Measurements from ENCODE around the gene HMGCR.

The HMGCR gene

GRCh38 chr5:75364571-75365280 is 27.7 kb downstream of the HMGCR start:
- H3K9me3 ChIP-seq (ENCODE audit: control insufficient read depth, low read depth, low read length) = no peaks in the 10 kb centered on the region
- peaks cover 24% of the 10 kb centered on the region for H3K36me3 ChIP-seq (ENCODE audit: control insufficient read depth, low read depth, low read length)
- peaks cover 4% of the 10 kb centered on the region for H3K4me1 ChIP-seq (ENCODE audit: control insufficient read depth, low read depth, low read length)
- no peaks in the 10 kb centered on the region for H3K27me3 ChIP-seq (ENCODE audit: control insufficient read depth, insufficient read depth, low read length)
- H3K4me3 ChIP-seq (ENCODE audit: low read length) = no peak overlapping the region
- H3K27ac ChIP-seq (ENCODE audit: low read length) = no peak overlapping the region
- H3K9ac ChIP-seq (ENCODE audit: low read length) = no peak overlapping the region

- Histone ChIP-seq H3K27ac (ENCODE audit: low read length) (no peak overlapping the region), H3K4me3 (ENCODE audit: low read length) (no peak overlapping the region), H3K27me3 (ENCODE audit: control insufficient read depth, insufficient read depth, low read length) (no peaks in the 10 kb centered on the region)
Measured at GRCh38 chr5:75365740-75366139, 28.7 kb downstream of the HMGCR start.

GRCh38 chr5:75366787-75367186 is 29.8 kb downstream of the HMGCR start:
- Histone ChIP-seq H3K27ac (ENCODE audit: low read length) (no peak overlapping the region), H3K9me3 (ENCODE audit: control insufficient read depth, low read depth, low read length) (no peaks in the 10 kb centered on the region), H3K9ac (ENCODE audit: low read length) (no peak overlapping the region), H3K36me3 (ENCODE audit: control insufficient read depth, low read depth, low read length) (peaks cover 4% of the 10 kb centered on the region), H3K27me3 (ENCODE audit: control insufficient read depth, insufficient read depth, low read length) (no peaks in the 10 kb centered on the region), H3K4me1 (ENCODE audit: control insufficient read depth, low read depth, low read length) (peaks cover 4% of the 10 kb centered on the region), H3K4me3 (ENCODE audit: low read length) (no peak overlapping the region)

More at GRCh38 chr5:75365740-75366139, 28.7 kb downstream of the HMGCR start:
- Histone ChIP-seq H3K36me3 (ENCODE audit: control insufficient read depth, low read depth, low read length) (peaks cover 14% of the 10 kb centered on the region), H3K9me3 (ENCODE audit: control insufficient read depth, low read depth, low read length) (no peaks in the 10 kb centered on the region), H3K9ac (ENCODE audit: low read length) (no peak overlapping the region), H3K4me1 (ENCODE audit: control insufficient read depth, low read depth, low read length) (peaks cover 4% of the 10 kb centered on the region)

- no peak overlapping the region for H3K9ac ChIP-seq (ENCODE audit: low read length)
- peaks cover 4% of the 10 kb centered on the region for H3K4me1 ChIP-seq (ENCODE audit: control insufficient read depth, low read depth, low read length)
- no peak overlapping the region for H3K4me3 ChIP-seq (ENCODE audit: low read length)
- no peaks in the 10 kb centered on the region for H3K36me3 ChIP-seq (ENCODE audit: control insufficient read depth, low read depth, low read length)
- no peak overlapping the region for H3K27ac ChIP-seq (ENCODE audit: low read length)
- H3K9me3 ChIP-seq (ENCODE audit: control insufficient read depth, low read depth, low read length) = no peaks in the 10 kb centered on the region
- no peaks in the 10 kb centered on the region for H3K27me3 ChIP-seq (ENCODE audit: control insufficient read depth, insufficient read depth, low read length)
Measured at GRCh38 chr5:75367401-75367800, 30.4 kb downstream of the HMGCR start.

GRCh38 chr5:75368391-75368790 is 31.4 kb downstream of the HMGCR start:
- Histone ChIP-seq H3K4me1 (ENCODE audit: control insufficient read depth, low read depth, low read length) (peaks cover 4% of the 10 kb centered on the region), H3K4me3 (ENCODE audit: low read length) (no peak overlapping the region), H3K36me3 (ENCODE audit: control insufficient read depth, low read depth, low read length) (peaks cover 5% of the 10 kb centered on the region), H3K27me3 (ENCODE audit: control insufficient read depth, insufficient read depth, low read length) (no peaks in the 10 kb centered on the region), H3K9ac (ENCODE audit: low read length) (no peak overlapping the region), H3K9me3 (ENCODE audit: control insufficient read depth, low read depth, low read length) (no peaks in the 10 kb centered on the region), H3K27ac (ENCODE audit: low read length) (no peak overlapping the region)

GRCh38 chr5:75373862-75374261 is 36.8 kb downstream of the HMGCR start:
- Histone ChIP-seq H3K4me1 (ENCODE audit: control insufficient read depth, low read depth, low read length) (no peaks in the 10 kb centered on the region), H3K4me3 (ENCODE audit: low read length) (no peak overlapping the region), H3K27me3 (ENCODE audit: control insufficient read depth, insufficient read depth, low read length) (no peaks in the 10 kb centered on the region), H3K9ac (ENCODE audit: low read length) (no peak overlapping the region), H3K36me3 (ENCODE audit: control insufficient read depth, low read depth, low read length) (peaks cover 15% of the 10 kb centered on the region), H3K9me3 (ENCODE audit: control insufficient read depth, low read depth, low read length) (no peaks in the 10 kb centered on the region), H3K27ac (ENCODE audit: low read length) (no peak overlapping the region)

- H3K27ac ChIP-seq (ENCODE audit: low read length) = no peak overlapping the region
- H3K36me3 ChIP-seq (ENCODE audit: control insufficient read depth, low read depth, low read length) = peaks cover 20% of the 10 kb centered on the region
- no peaks in the 10 kb centered on the region for H3K4me1 ChIP-seq (ENCODE audit: control insufficient read depth, low read depth, low read length)
Measured at GRCh38 chr5:75374394-75374814, 37.4 kb downstream of the HMGCR start.

GRCh38 chr5:75375414-75375813 is 38.4 kb downstream of the HMGCR start:
- Histone ChIP-seq H3K36me3 (ENCODE audit: control insufficient read depth, low read depth, low read length) (peaks cover 29% of the 10 kb centered on the region), H3K4me1 (ENCODE audit: control insufficient read depth, low read depth, low read length) (no peaks in the 10 kb centered on the region), H3K27me3 (ENCODE audit: control insufficient read depth, insufficient read depth, low read length) (no peaks in the 10 kb centered on the region), H3K9ac (ENCODE audit: low read length) (no peak overlapping the region), H3K9me3 (ENCODE audit: control insufficient read depth, low read depth, low read length) (no peaks in the 10 kb centered on the region), H3K27ac (ENCODE audit: low read length) (no peak overlapping the region), H3K4me3 (ENCODE audit: low read length) (no peak overlapping the region)

More at GRCh38 chr5:75374394-75374814, 37.4 kb downstream of the HMGCR start:
- H3K27me3 ChIP-seq (ENCODE audit: control insufficient read depth, insufficient read depth, low read length) = no peaks in the 10 kb centered on the region
- no peaks in the 10 kb centered on the region for H3K9me3 ChIP-seq (ENCODE audit: control insufficient read depth, low read depth, low read length)
- no peak overlapping the region for H3K4me3 ChIP-seq (ENCODE audit: low read length)
- no peak overlapping the region for H3K9ac ChIP-seq (ENCODE audit: low read length)

GRCh38 chr5:75380099-75380498 is 43.1 kb downstream of the HMGCR start:
- H3K27ac ChIP-seq (ENCODE audit: low read length) = no peak overlapping the region
- H3K4me3 ChIP-seq (ENCODE audit: low read length) = no peak overlapping the region
- no peaks in the 10 kb centered on the region for H3K27me3 ChIP-seq (ENCODE audit: control insufficient read depth, insufficient read depth, low read length)
- H3K9ac ChIP-seq (ENCODE audit: low read length) = no peak overlapping the region
- H3K9me3 ChIP-seq (ENCODE audit: control insufficient read depth, low read depth, low read length) = no peaks in the 10 kb centered on the region
- H3K4me1 ChIP-seq (ENCODE audit: control insufficient read depth, low read depth, low read length) = no peaks in the 10 kb centered on the region
- peaks cover 42% of the 10 kb centered on the region for H3K36me3 ChIP-seq (ENCODE audit: control insufficient read depth, low read depth, low read length)

- Histone ChIP-seq H3K27me3 (ENCODE audit: control insufficient read depth, insufficient read depth, low read length) (no peaks in the 10 kb centered on the region), H3K4me3 (ENCODE audit: low read length) (no peak overlapping the region), H3K27ac (ENCODE audit: low read length) (no peak overlapping the region), H3K4me1 (ENCODE audit: control insufficient read depth, low read depth, low read length) (no peaks in the 10 kb centered on the region), H3K36me3 (ENCODE audit: control insufficient read depth, low read depth, low read length) (peaks cover 48% of the 10 kb centered on the region), H3K9ac (ENCODE audit: low read length) (no peak overlapping the region), H3K9me3 (ENCODE audit: control insufficient read depth, low read depth, low read length) (no peaks in the 10 kb centered on the region)
Measured at GRCh38 chr5:75381456-75381855, 44.4 kb downstream of the HMGCR start.

GRCh38 chr5:75384218-75384617 is 47.2 kb downstream of the HMGCR start:
- H3K9ac ChIP-seq (ENCODE audit: low read length) = no peak overlapping the region
- H3K36me3 ChIP-seq (ENCODE audit: control insufficient read depth, low read depth, low read length) = peaks cover 34% of the 10 kb centered on the region
- H3K9me3 ChIP-seq (ENCODE audit: control insufficient read depth, low read depth, low read length) = no peaks in the 10 kb centered on the region
- H3K27ac ChIP-seq (ENCODE audit: low read length) = no peak overlapping the region
- no peaks in the 10 kb centered on the region for H3K4me1 ChIP-seq (ENCODE audit: control insufficient read depth, low read depth, low read length)
- no peak overlapping the region for H3K4me3 ChIP-seq (ENCODE audit: low read length)
- H3K27me3 ChIP-seq (ENCODE audit: control insufficient read depth, insufficient read depth, low read length) = no peaks in the 10 kb centered on the region

GRCh38 chr5:75387806-75388205 is 50.8 kb downstream of the HMGCR start:
- no peaks in the 10 kb centered on the region for H3K9me3 ChIP-seq (ENCODE audit: control insufficient read depth, low read depth, low read length)
- H3K9ac ChIP-seq (ENCODE audit: low read length) = no peak overlapping the region

More at GRCh38 chr5:75387806-75388205, 50.8 kb downstream of the HMGCR start:
- Histone ChIP-seq H3K4me3 (ENCODE audit: low read length) (no peak overlapping the region), H3K27me3 (ENCODE audit: control insufficient read depth, insufficient read depth, low read length) (no peaks in the 10 kb centered on the region), H3K27ac (ENCODE audit: low read length) (no peak overlapping the region), H3K36me3 (ENCODE audit: control insufficient read depth, low read depth, low read length) (peaks cover 13% of the 10 kb centered on the region), H3K4me1 (ENCODE audit: control insufficient read depth, low read depth, low read length) (no peaks in the 10 kb centered on the region)
